Measurements from ENCODE around the gene COLEC12.

DNA sequence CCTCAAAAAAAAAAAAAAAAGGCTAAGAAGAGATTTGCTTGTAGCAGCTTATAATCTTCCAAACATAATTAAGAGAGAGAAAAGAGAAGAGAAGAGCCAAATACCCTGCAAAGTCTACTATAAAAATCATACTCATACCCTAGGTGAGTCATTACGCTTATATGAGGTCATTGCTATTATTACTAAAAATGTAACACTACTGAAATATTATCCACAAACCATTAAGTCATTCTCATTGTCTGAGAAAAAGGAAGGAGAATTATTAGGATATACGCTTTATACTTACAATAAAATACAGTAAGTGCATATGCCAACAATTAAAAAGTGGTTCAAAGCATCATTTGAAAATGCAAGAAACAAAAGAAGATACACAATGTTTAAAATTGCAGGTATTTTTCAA lies 66.5 kb downstream of the COLEC12 start:
- TF ChIP-seq, protein P1, sequence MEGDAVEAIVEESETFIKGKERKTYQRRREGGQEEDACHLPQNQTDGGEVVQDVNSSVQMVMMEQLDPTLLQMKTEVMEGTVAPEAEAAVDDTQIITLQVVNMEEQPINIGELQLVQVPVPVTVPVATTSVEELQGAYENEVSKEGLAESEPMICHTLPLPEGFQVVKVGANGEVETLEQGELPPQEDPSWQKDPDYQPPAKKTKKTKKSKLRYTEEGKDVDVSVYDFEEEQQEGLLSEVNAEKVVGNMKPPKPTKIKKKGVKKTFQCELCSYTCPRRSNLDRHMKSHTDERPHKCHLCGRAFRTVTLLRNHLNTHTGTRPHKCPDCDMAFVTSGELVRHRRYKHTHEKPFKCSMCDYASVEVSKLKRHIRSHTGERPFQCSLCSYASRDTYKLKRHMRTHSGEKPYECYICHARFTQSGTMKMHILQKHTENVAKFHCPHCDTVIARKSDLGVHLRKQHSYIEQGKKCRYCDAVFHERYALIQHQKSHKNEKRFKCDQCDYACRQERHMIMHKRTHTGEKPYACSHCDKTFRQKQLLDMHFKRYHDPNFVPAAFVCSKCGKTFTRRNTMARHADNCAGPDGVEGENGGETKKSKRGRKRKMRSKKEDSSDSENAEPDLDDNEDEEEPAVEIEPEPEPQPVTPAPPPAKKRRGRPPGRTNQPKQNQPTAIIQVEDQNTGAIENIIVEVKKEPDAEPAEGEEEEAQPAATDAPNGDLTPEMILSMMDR (IDR thresholded peaks at IDR 0.05), result no peak
- TF ChIP-seq POLR2A (IDR thresholded peaks at IDR 0.05), result no peak
